ENCODE data around the gene KLHL33.

KLHL33 gene

DNA sequence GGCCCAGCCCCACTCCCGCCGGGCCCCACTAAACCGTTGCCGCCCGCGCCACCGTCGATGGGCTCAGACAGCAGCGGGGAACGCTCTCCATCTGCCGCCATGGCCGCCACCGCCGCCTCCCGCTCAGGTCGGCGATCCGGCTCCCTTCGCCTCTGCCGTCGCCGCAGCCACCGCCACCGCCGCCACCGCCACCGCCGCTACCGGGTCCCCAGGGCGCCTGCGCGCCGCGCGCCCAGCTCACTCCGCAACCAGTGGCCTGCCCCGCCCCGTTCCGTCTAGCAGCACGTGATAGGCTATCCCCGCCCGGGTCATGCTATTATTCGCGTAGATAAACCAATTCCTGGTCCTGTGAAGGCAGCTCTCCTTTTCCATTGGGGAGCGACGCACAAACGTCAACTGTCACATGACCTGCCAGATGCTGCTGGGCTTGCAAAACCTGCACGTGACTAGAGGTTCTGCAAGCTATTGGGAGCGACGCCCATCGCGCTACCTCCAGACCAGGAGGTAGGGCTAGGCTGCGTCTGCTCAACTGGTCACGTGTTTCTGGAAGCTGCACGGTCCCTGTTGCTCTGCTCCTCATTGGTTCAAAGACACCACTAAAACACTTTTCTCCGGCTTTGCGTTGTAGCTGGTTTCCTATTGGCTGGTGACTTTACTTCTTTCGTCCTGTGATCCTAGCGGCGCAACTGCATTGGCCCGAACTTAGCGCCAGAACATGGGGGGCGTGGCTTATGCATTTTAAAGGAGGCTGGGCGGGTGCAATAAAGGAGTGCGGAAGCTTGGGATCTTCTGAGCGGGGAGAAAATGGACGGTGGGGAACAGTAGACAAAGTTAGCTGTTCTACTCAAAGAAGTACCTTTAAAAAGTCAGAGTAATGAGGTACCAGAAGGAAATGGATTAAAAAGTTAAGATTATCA, 25.5 kb upstream of the KLHL33 start, which contains the start of gene PIP4P1:
Gene PIP4P1 (minus strand): TSS at position 210 of the 917 bp plus-strand sequence. CDS start 109 bp downstream, at position 101.
- DNase-seq (ENCODE audit: low read depth, low spot score), result peak; percentile 100
- POLR2A ChIA-PET, result interaction anchor here (0.6 to 1.6 kb wide), 8 partner anchors 8 to 223 kb away, joined by 3 to 14 read pairs (median 6); partner anchors contain the start of genes KLHL33, PARP2, PNP and RNASE4
- CTCF ChIA-PET, result interaction anchor here (0.8 to 2.8 kb wide), 7 partner anchors 14 to 509 kb away, joined by 3 to 8 read pairs (median 4); no protein-coding TSS in a partner anchor

DNA sequence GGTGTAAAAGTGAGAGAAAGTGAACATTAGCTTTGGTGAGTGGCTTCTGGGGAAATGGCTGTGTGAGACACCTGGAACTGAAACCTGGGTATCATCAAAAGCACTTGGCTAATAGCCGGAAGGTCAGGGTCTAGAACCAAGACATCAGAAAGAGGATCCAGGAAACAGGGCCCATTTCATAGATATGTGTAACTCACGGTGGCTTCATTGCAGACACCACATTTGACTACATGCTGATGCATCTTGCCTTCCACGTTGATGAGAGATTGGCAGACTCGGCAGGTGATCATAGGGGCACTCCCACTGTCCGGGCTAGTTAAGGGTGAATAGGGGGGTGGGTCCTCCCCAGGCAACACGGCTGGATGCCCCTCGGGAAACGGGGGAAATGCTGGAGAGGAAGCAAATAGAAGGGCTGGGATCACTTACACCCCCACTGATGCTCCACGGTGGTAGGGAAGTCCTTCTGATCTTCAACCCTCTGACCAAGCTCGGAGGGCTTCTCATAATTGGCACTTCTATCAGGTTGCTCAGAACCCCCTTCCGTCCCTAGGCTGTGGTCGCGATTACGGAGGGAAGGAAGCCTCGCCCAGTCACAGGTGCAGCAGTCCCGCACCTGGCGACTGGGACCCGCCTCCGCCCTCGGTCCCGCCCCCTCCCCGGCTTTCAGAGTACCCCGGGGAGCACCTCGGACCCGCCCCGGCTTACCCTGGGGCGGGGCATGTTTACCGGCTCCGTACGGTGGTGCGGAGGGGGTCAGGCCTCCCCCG, 24.7 kb upstream of the KLHL33 start:
- TF ChIP-seq, protein P1, sequence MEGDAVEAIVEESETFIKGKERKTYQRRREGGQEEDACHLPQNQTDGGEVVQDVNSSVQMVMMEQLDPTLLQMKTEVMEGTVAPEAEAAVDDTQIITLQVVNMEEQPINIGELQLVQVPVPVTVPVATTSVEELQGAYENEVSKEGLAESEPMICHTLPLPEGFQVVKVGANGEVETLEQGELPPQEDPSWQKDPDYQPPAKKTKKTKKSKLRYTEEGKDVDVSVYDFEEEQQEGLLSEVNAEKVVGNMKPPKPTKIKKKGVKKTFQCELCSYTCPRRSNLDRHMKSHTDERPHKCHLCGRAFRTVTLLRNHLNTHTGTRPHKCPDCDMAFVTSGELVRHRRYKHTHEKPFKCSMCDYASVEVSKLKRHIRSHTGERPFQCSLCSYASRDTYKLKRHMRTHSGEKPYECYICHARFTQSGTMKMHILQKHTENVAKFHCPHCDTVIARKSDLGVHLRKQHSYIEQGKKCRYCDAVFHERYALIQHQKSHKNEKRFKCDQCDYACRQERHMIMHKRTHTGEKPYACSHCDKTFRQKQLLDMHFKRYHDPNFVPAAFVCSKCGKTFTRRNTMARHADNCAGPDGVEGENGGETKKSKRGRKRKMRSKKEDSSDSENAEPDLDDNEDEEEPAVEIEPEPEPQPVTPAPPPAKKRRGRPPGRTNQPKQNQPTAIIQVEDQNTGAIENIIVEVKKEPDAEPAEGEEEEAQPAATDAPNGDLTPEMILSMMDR (IDR thresholded peaks at IDR 0.05; ENCODE audit: insufficient read depth, low read length, missing control alignments), result no peak
- ChIA-PET POLR2A (interaction anchor here (0.8 to 1.6 kb wide), 6 partner anchors 9 to 221 kb away, joined by 3 to 14 read pairs (median 10); partner anchors contain the start of genes KLHL33, PARP2, PNP and TEP1), CTCF (interaction anchor here (0.8 to 2.8 kb wide), 5 partner anchors 45 to 153 kb away, joined by 3 to 8 read pairs (median 5); no protein-coding TSS in a partner anchor)
- H3K4me3 ChIP-seq (ENCODE audit: low read depth, low read length), result peak overlapping the region; percentile 78
- DNase-seq (ENCODE audit: low read depth, low spot score), result no peak

More for the DNA sequence above, 25.5 kb upstream of the KLHL33 start, which contains the start of gene PIP4P1:
- H3K4me3 ChIP-seq (ENCODE audit: low read depth, low read length), result peak within 1 kb of the TSS; percentile 78
- TF ChIP-seq, protein P1 (IDR thresholded peaks at IDR 0.05; ENCODE audit: insufficient read depth, low read length, missing control alignments), result no peak

DNA sequence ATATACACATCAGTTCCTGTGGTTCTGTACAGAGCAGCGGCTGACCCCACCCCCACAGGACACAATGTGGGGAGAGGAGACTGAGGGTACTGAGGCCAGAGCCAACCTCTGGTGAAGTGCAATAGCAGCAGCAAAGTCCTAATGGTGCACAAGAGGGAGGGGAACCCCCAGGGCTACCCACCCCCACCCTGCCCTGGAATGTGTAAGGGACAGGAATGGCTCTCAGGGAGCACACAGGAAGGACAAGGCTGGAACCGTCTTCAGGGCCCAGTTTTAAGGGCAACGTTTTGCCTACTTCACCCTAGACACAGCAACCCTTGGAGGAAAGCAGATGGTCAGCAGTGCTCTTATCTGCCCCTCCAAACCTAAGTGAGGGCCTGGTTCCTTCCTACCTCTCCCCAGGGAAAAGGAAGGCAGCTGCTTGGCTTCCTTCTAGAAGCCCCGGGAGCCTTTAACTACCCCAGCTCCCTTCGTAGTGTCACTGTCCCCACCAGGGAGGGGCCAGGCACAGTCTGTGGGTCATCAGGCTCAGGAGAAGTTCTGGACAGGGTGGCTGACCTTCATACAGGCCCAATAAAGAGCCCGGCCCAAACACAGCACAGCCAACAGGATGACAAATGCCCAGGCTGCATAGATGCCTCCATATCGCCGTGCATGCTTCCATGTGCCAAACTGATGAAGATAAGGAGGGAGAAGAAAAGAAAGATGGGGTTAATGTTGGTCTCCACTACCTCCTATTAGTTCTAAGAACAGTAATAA, 22.2 kb upstream of the KLHL33 start:
- H3K4me3 ChIP-seq (ENCODE audit: low read depth, low read length), result no peak overlapping the region
- ChIA-PET POLR2A (no interaction called here), CTCF (no interaction called here)
- TF ChIP-seq, protein P1 (IDR thresholded peaks at IDR 0.05; ENCODE audit: insufficient read depth, low read length, missing control alignments), result no peak
- no peak for DNase-seq (ENCODE audit: low read depth, low spot score)

DNA sequence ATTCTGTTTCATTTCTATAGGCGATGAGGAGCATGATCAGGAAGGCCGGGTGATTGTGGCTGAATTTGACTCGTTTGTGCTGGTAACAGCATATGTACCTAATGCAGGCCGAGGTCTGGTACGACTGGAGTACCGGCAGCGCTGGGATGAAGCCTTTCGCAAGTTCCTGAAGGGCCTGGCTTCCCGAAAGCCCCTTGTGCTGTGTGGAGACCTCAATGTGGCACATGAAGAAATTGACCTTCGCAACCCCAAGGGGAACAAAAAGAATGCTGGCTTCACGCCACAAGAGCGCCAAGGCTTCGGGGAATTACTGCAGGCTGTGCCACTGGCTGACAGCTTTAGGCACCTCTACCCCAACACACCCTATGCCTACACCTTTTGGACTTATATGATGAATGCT, 21.0 kb upstream of the KLHL33 start:
- no peak for DNase-seq (ENCODE audit: low read depth, low spot score)
- TF ChIP-seq, protein P1 (IDR thresholded peaks at IDR 0.05; ENCODE audit: insufficient read depth, low read length, missing control alignments), result no peak
- ChIA-PET CTCF (interaction anchor here (3.4 to 8.4 kb wide), 2 partner anchors 42 to 151 kb away, joined by 25 to 46 read pairs; partner anchors contain the start of gene TEP1), POLR2A (no interaction called here)
- H3K4me3 ChIP-seq (ENCODE audit: low read depth, low read length), result no peak overlapping the region

DNA sequence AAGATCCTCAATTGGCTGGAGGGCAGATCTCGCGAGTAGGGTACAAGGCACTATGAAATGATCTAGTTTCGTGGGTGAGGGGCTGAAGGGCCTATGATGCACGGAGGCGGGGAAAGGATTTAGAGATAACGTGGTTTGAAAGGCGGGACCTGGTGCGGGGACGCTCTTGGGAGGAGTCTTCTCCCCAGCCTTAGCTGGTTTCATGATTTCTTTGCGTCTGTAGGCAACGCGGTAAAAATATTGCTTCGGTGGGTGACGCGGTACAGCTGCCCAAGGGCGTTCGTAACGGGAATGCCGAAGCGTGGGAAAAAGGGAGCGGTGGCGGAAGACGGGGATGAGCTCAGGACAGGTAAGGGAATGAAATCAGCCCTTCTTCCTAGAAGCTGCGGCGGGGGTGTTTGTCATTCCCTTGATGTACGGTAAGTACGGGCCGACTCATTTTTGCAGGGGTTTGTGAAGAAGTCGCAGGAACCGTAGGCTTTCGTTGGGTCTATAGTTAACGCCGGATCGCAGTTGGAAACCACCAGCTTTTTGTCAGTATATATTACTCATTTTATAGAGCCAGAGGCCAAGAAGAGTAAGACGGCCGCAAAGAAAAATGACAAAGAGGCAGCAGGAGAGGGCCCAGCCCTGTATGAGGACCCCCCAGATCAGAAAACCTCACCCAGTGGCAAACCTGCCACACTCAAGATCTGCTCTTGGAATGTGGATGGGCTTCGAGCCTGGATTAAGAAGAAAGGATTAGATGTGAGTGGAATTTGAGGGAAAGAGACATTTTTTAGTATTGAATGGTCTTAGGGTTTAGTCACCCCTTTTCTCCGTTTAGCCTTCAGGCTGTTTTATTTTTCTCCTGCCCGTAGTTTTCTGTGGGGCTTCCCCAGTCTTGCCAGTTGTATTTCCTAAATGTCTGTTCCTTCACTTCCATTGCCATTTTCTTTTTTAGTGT, 19.7 kb upstream of the KLHL33 start:
- DNase-seq (ENCODE audit: low read depth, low spot score), result peak; percentile 57

More for the DNA sequence above, 19.7 kb upstream of the KLHL33 start:
- TF ChIP-seq, protein P1 (IDR thresholded peaks at IDR 0.05; ENCODE audit: insufficient read depth, low read length, missing control alignments), result no peak
- ChIA-PET CTCF (interaction anchor here (1.0 to 8.4 kb wide), 5 partner anchors 30 to 152 kb away, joined by 3 to 46 read pairs (median 4); partner anchors contain the start of gene TEP1), POLR2A (interaction anchor here (0.8 to 3.2 kb wide), 11 partner anchors 14 to 616 kb away, joined by 3 to 19 read pairs (median 7); partner anchors contain the start of genes KLHL33, PARP2, PNP and TEP1)
- H3K4me3 ChIP-seq (ENCODE audit: low read depth, low read length), result peak overlapping the region; percentile 96
